Activated CD4-positive, alpha-beta T cell treated with anti-CD3 and anti-CD28 coated beads, Interleukin-2, amount 50 U/mL, for 1 hour (primary cell): ENCODE results near the gene ANKRD44.

Experiments used
- DNase-seq: peaks from one replicate; pipeline ENCODE4 v3.0.0-alpha.2; 2020

Gene ANKRD44

DNA sequence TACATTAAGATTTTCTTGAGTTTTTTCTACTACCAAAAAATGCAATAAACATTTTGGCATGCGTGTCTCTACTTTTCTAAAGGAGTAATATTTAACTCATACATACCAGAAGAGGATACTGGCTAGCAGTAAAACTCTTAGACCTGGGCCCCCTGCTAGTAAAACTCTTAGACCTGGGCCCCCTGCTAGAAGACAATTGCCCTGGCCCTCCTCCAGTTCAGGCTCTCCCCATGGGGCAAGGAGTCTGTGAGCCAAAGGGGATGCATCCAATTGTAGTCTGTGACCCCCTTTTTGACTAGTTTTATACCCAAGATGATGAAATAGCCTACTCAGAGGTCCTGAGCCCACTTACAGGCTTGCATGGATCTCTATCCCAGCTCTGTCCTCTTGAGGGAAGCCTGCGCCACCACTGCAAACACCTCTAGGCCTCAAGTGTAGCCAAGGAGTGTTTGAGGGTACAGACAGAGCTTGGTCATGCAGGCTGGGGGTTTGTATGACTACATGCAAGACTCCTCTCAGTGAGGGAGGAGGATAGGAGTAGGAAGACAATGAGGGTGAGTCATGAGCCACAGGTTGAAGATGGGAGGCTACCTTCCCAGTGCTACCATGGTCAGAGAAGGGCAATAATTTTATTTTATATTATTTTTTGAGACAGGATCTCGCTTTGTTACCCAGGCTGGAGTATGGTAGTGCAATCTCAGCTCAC is 338.9 kb downstream of the ANKRD44 start:
- DNase-seq = no peak

DNA sequence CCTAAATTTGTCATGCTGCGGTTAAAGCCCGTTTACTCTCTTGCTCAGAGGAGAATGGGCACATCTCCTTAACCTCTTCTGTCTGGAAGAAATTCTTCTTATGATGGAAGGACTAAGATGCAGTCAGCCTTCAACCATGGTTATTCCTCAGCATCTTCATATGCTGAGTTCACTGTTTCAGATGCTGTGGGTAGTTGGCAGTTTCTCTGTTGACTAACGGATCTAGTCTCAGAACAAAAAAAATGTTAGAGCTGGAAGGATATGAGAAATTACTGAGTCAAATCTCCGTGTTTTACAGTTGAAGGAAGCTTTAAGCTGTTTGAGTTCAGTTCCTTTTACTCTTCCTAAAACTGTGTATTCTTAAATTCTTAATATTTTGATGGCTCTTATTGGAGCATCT is 340.5 kb downstream of the ANKRD44 start:
- DNase-seq = no peak

DNA sequence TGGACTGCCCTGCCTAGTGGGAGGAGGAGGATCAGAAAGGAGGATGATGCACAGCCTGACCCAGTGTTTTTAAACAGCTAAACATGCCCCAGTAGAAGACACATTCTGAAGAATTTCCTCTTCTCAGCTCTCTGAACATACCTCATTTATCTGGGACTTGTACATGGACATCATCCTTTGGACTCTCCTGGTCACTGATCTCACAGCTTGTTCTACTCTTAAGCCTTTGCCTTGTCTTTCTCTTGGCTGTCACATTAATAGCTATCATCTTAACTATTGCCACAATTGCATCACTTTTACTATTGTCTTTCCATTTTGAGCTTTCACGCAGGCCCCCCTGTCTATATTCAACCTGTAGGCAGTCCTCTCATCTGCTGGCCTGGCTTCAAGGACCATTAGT is 342.1 kb downstream of the ANKRD44 start:
- no peak for DNase-seq

DNA sequence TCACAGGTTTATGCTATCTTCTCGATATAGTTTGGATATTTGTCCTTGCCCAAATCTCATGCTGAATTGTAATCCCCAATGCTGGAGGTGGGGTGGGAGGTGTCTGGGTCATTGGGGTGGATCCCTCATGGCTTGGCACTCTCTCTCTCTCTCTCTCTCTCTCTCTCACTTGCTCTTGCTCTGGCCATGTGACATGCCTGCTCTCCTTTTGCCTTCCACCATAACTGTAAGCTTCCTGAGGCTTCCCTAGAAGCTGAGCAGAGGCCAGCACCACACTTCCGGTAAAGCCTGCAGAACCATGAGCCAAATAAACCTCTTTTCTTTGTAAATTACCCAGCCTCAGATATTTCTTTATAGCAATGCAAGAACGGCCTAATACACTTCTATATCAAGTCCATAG is 342.8 kb downstream of the ANKRD44 start:
- DNase-seq = no peak

- no peak for DNase-seq
Measured at GRCh38 chr2:196967116-196967515, 343.5 kb downstream of the ANKRD44 start.

- DNase-seq = no peak
Measured at GRCh38 chr2:196966061-196966460, 344.5 kb downstream of the ANKRD44 start.

- DNase-seq = no peak
Measured at GRCh38 chr2:196965651-196966050, 344.9 kb downstream of the ANKRD44 start.

DNA sequence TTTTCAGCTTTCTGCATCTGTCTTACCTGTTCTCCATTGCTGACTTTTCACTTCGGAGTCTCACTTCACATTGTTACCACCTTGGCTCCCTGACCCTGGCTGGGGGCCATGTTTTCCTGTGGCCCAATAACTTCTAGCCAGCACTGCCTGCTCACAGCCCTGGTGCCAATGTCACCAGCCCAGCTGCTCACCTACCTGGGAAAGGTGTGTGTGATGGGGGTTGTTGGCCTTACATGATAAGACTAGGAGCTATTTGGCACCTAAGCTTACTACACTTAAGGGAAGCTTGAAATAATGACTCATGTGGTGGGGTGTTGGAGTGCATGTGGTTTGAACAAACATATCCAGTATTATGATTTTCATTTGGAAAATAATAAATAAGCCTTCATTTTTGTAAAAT is 346.6 kb downstream of the ANKRD44 start:
- no peak for DNase-seq

- no peak for DNase-seq
Measured at GRCh38 chr2:196963043-196963442, 347.5 kb downstream of the ANKRD44 start.

DNA sequence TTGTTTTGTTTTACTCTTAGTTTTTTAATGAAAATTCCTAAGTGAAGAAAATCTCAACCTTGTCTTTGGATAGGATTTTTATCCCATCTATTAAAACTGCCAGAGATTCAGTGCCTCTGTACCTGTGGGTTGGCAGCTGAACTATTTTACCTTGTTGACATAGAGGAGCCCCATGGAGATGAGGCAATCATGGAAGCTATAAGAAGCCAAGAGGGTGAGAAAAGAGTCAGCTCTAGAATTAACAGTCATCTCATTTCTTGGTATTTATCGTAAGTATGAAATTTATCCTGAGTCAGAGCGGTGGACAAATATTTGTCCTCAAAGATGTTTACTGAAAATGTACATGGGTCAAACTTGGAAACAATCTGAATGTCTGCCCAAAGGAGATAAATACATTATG is 348.3 kb downstream of the ANKRD44 start:
- no peak for DNase-seq

DNA sequence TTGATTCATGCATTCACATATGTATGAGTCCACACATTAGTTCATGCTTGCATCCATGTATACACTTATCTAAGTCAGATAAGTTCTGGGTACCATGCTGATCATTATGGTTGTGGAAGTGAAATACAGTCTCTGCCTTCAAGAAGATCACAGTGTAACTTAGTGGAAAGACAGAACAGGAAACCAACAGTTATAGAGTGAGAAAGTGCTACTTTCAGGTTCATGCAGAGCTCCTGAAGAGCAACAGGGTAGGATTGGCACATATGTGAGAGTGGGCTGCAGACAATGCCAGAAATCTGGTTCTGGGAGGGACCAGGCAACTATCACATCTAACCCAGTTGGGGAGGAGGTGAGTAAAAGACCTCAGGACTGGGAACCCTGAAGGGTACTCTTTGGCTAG is 348.7 kb downstream of the ANKRD44 start:
- DNase-seq = no peak

DNA sequence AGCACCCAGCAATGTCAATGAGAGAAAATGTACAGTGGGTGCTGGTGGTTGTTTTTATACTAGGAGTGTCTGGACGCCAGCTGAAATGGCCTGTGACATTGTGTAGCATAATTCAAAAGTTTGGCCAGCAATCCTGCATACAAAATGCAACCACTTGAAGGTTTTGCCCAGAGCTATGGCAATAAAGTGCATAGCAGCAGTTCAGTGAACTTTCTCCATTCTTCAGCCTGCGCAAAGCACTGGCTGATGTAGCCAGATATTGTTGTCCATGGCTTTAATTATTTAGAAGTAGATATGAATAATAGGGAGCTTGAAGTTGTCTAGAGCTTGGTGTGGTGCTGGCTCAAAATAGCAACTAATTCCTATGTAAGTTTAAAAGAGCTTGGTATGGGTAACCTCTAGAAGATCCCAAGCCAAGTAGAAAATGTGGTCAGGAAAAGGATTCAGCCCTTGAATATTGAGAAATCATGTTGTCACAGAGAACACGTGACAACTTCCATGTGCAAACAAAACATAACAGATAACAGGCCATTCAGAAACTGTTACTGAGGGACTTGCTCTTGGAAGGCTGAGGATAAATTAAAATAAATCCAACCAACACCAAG is 350.7 kb downstream of the ANKRD44 start:
- no peak for DNase-seq

GRCh38 chr2:196959281-196959680 is 351.3 kb downstream of the ANKRD44 start:
- DNase-seq = no peak

GRCh38 chr2:196957881-196958525 is 352.6 kb downstream of the ANKRD44 start:
- no peak for DNase-seq

- DNase-seq = no peak
Measured at GRCh38 chr2:196957442-196957841, 353.1 kb downstream of the ANKRD44 start.

GRCh38 chr2:196956069-196956468 is 354.5 kb downstream of the ANKRD44 start:
- DNase-seq = no peak

- DNase-seq = no peak
Measured at GRCh38 chr2:196955036-196955435, 355.5 kb downstream of the ANKRD44 start.

DNA sequence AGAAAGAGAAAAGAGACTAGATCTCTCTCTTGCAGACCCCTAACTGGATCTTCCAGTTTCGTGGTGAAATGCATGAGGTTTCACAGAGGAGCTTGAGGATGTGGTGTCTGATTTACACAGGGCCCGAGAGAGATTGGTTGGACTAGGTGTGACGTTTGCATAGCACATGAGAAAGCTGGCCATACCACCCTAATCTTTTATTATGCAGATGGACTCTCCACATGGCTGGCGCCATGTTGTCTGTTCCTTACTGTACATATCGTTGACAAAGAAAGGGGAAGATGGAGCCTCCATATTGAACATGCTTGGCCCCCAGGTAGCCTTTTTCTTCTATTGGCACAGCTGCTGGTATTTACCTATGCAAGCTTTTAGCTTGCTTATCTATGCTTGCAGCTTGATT is 356.6 kb downstream of the ANKRD44 start:
- DNase-seq = no peak

GRCh38 chr2:196952936-196953335 is 357.6 kb downstream of the ANKRD44 start:
- DNase-seq = no peak

DNA sequence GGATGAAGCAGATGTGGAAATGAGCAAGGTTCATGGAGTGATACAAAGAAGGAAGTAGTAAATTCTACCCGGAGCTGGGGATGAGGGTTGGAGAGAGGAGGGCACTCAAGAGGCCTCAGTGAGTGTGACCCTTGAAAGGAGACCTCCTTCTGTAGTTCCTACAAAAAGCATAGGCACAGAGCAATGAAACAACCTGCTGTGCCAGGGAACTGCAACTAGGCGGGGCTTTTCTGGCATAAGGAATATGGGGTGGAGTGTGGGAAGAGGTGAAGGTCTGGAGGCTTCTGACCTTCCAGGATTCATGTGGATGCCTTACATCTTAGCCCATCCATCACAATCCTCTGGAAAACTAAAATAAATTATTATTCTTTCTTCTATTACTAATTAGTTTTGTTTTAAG is 358.6 kb downstream of the ANKRD44 start:
- DNase-seq = no peak

- no peak for DNase-seq
Measured at GRCh38 chr2:196949116-196949515, 361.5 kb downstream of the ANKRD44 start.

- no peak for DNase-seq
Measured at GRCh38 chr2:196944570-196944969, 366.0 kb downstream of the ANKRD44 start.

GRCh38 chr2:196941398-196942078 is 369.0 kb downstream of the ANKRD44 start:
- no peak for DNase-seq

DNA sequence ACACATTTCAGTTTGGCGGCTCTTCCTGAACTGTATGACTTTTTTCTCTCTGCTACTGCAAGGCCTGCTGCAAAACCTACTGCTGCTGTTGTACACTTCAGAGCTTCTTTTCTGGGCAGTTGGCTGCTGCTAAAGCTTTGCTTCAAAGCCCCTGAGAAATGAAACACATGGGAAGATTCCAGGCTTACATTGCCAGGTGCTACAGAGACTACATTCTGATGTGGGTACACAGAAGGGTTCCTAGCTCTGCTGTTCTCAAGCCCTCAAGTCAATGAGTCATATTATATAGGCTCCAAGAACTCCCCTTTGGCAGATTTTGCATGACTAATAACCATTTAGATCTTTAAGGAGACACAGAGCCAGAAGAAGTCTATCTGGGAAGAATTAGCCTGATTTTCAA is 371.2 kb downstream of the ANKRD44 start:
- DNase-seq = no peak
